Spleen (tissue), 11 donors: ENCODE measurements around the gene KIAA0825. TPM values are rescaled to one million over a fixed set of nuclear protein-coding genes. Genes with fewer than 3 reads are reported as not detected.

ENCODE experiments used
- DNase-seq: peaks from one replicate; pipeline ENCODE4 v3.0.0-alpha.2; 2020
- H3K27ac ChIP-seq, 8 donors: fragments of 200-600 bp; sonication (generic) in 7 of 8; 1 replicate in 4 of 8; 2 replicates in 4 of 8; pipeline versions ENCODE4 v1.5.0 to v1.8.0; 2016 to 2021; ENCODE audit warnings: inconsistent platforms in 4 of 8, mild to moderate bottlenecking in 4 of 8, moderate library complexity in 1 of 8
- H3K27me3 ChIP-seq, 7 donors: fragments of 200-600 bp; sonication (generic) in 6 of 7; replicated peaks in 1 of 7; 1 replicate in 4 of 7; 2 replicates in 3 of 7; pipeline versions ENCODE4 v1.5.0 to v1.8.0; 2016 to 2021; ENCODE audit warnings: inconsistent platforms in 3 of 7, mild to moderate bottlenecking in 1 of 7
- H3K36me3 ChIP-seq, 6 donors: fragments of 200-600 bp; sonication (generic) in 5 of 6; 1 replicate in 4 of 6; 2 replicates in 2 of 6; pipeline versions ENCODE4 v1.5.0 to v1.8.0; 2016 to 2021; ENCODE audit warnings: inconsistent platforms in 2 of 6
- H3K4me1 ChIP-seq, 6 donors: fragments of 200-600 bp; sonication (generic) in 5 of 6; 1 replicate in 3 of 6; 2 replicates in 3 of 6; pipeline versions ENCODE4 v1.5.0 to v1.8.0; 2016 to 2021; ENCODE audit warnings: inconsistent platforms in 3 of 6
- H3K4me3 ChIP-seq, 8 donors: fragments of 200-600 bp; sonication (generic) in 7 of 8; 1 replicate in 4 of 8; 2 replicates in 4 of 8; pipeline versions ENCODE4 v1.5.0 to v1.8.0; 2016 to 2021; ENCODE audit warnings: inconsistent platforms in 4 of 8, mild to moderate bottlenecking in 4 of 8, moderate library complexity in 2 of 8
- H3K9me3 ChIP-seq, 8 donors: fragments of 200-600 bp; sonication (generic) in 7 of 8; 1 replicate in 4 of 8; 2 replicates in 4 of 8; pipeline versions ENCODE4 v1.5.0 to v1.8.0; 2016 to 2021; ENCODE audit warnings: inconsistent platforms in 4 of 8
- POLR2A ChIP-seq, 3 donors: fragments of 450-650 bp; IDR thresholded peaks; one replicate each; pipeline ENCODE4 v1.5.1; 2017; ENCODE audit warnings: antibody characterized with exemption in 3 of 3, mild to moderate bottlenecking in 1 of 3
- POLR2AphosphoS5 ChIP-seq, 3 donors: sonication (generic); formaldehyde crosslinking; IDR thresholded peaks; one replicate each; pipeline ENCODE4 v1.5.1; 2017; ENCODE audit warnings: antibody characterized with exemption in 3 of 3
- WGBS, 5 donors: extraction: QIAGEN DNeasy Blood & Tissue Kit in 3 of 5; methylation state at CpG; one replicate each; pipeline versions ENCODE4 v1.1.5 to v1.1.7; 2013 to 2018; 5-methylcytosine and 5-hydroxymethylcytosine counted together
- intact Hi-C: fragments of 100-400 bp; cut with DNase I; formaldehyde crosslinking; loops from one replicate; pipeline ENCODE4 v1.15.0; 2023; ENCODE audit warnings: low total_unique reads
- polyA plus RNA-seq, 3 donors: library from polyadenylated mRNA; stranded (reverse); fragments of 200-250 nt; gene quantifications; one replicate each; pipeline ENCODE4 v1.2.1, GENCODE V29; 2013
- total RNA-seq, 7 donors: library from RNA; depleted of rRNA in 3 of 7; stranded (reverse); fragments of >200 nt in 3 of 7; fragmentation: NEBNext Ultra II Directional in 4 of 7; extraction: Animal tissue kit (Norgen Biotek cat#: 25700) in 4 of 7; gene quantifications; one replicate each; pipeline versions ENCODE4 v1.1.0 to v1.2.1, GENCODE V29; 2016 to 2021
- TF ChIP-seq, protein P1 (sequence below), 11 experiments: fragments of 200-600 bp in 7 of 11; fragments of 450-650 bp in 4 of 11; sonication (generic) in 4 of 11; IDR thresholded peaks in 8 of 11; conservative IDR thresholded peaks in 3 of 11; 1 replicate in 7 of 11; 2 replicates in 4 of 11; pipeline versions ENCODE4 v1.4.0 to v1.8.0; 2016 to 2021; ENCODE audit warnings: antibody characterized with exemption in 11 of 11, inconsistent platforms in 4 of 11, mild to moderate bottlenecking in 1 of 11
- donor health status: healthy with polysubstance abuse.
- donor health status: DM: no; HTN: no; CAD: no; lungs with moderate emphysema.
- donor health status: DM: no; HTN: no; CAD: no.
- donor health status: Bipolar disorder and iron deficiency.
- donor health status: healthy.
- donor health status: DM: no; HTN: no; CAD: no.
- donor health status: DM: yes; HTN: yes; CAD: no.

KIAA0825 gene
- total and polyA plus RNA-seq, 10 donors: 0.20 to 13.5 (median 6.0) TPM

GRCh38 chr5:94440015-94440414, 178.4 kb downstream of the KIAA0825 start:
- Histone ChIP-seq H3K36me3 (peaks cover 0 to 18% (median 0%) of the 10 kb centered on the region in 6 donors), H3K9me3 (no peaks in the 10 kb centered on the region), H3K4me1 (no peaks in the 10 kb centered on the region), H3K27me3 (no peaks in the 10 kb centered on the region), H3K4me3 (no peak overlapping the region), H3K27ac (no peak overlapping the region)
- intact Hi-C loops: no loop called here
- TF ChIP-seq POLR2AphosphoS5 (IDR thresholded peaks at IDR 0.05): no peak
- TF ChIP-seq POLR2A (IDR thresholded peaks at IDR 0.05): no peak
- 63 to 86% (median 77%) methylated on average over 3 of the region's 3 CpGs for WGBS, 5 donors
- no peak for DNase-seq

- 39 to 76% (median 59%) methylated on average over 2 of the region's 2 CpGs for WGBS, 5 donors
- peaks cover 0 to 11% (median 0%) of the 10 kb centered on the region in 6 donors for H3K36me3 ChIP-seq
- no peak for DNase-seq
- peak overlapping the region in 7 of 8 donors; percentile 28 to 91 (median 80) for H3K27ac ChIP-seq
- intact Hi-C loops: no loop called here
- H3K4me3 ChIP-seq: peak overlapping the region in 1 of 8 donors; percentile 45
- peak in 1 of 3 donors; percentile 42 for TF ChIP-seq POLR2AphosphoS5 (IDR thresholded peaks at IDR 0.05)
- no peak for TF ChIP-seq POLR2A (IDR thresholded peaks at IDR 0.05)
- TF ChIP-seq, protein P1, sequence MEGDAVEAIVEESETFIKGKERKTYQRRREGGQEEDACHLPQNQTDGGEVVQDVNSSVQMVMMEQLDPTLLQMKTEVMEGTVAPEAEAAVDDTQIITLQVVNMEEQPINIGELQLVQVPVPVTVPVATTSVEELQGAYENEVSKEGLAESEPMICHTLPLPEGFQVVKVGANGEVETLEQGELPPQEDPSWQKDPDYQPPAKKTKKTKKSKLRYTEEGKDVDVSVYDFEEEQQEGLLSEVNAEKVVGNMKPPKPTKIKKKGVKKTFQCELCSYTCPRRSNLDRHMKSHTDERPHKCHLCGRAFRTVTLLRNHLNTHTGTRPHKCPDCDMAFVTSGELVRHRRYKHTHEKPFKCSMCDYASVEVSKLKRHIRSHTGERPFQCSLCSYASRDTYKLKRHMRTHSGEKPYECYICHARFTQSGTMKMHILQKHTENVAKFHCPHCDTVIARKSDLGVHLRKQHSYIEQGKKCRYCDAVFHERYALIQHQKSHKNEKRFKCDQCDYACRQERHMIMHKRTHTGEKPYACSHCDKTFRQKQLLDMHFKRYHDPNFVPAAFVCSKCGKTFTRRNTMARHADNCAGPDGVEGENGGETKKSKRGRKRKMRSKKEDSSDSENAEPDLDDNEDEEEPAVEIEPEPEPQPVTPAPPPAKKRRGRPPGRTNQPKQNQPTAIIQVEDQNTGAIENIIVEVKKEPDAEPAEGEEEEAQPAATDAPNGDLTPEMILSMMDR (IDR thresholded peaks at IDR 0.05 in 8 of 11, conservative IDR thresholded peaks at IDR 0.05 in 3 of 11): no peak
- no peaks in the 10 kb centered on the region for H3K4me1 ChIP-seq
- H3K9me3 ChIP-seq: peaks cover 0 to 14% (median 5%) of the 10 kb centered on the region in 8 donors
- no peaks in the 10 kb centered on the region for H3K27me3 ChIP-seq
Measured at GRCh38 chr5:94433397-94434163, 184.8 kb downstream of the KIAA0825 start.

DNA sequence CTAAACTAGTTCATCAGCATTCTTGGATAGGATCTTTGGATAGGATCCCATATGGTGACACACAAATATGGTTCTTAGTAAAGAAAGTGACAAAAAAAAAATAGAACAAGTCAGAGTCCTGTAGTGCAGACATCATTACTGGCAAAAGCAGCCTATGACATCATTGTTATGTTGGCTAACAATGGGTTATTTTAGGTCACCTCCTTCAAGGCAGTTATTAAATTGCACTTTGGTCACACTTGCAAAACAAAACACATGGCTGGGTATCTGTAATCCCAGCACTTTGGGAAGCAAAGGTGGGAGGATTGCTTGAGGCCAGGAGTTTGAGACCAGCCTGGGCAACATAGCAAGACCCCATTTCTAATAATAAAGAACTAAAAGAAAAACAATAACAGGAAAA, 185.9 kb downstream of the KIAA0825 start:
- no peak for DNase-seq
- intact Hi-C loops: no loop called here
- peaks cover 0 to 21% (median 8%) of the 10 kb centered on the region in 8 donors for H3K9me3 ChIP-seq
- TF ChIP-seq POLR2AphosphoS5 (IDR thresholded peaks at IDR 0.05) (no peak), POLR2A (IDR thresholded peaks at IDR 0.05) (no peak)
- TF ChIP-seq, protein P1 (IDR thresholded peaks at IDR 0.05 in 8 of 11, conservative IDR thresholded peaks at IDR 0.05 in 3 of 11): no peak
- peaks cover 0 to 6% (median 0%) of the 10 kb centered on the region in 6 donors for H3K36me3 ChIP-seq
- peak overlapping the region in 5 of 8 donors; percentile 48 to 91 (median 83) for H3K27ac ChIP-seq
- H3K4me3 ChIP-seq: peak overlapping the region in 1 of 8 donors; percentile 45
- H3K27me3 ChIP-seq: no peaks in the 10 kb centered on the region
- no peaks in the 10 kb centered on the region for H3K4me1 ChIP-seq

- DNase-seq: no peak
- intact Hi-C loops: no loop called here
- peaks cover 0 to 25% (median 8%) of the 10 kb centered on the region in 8 donors for H3K9me3 ChIP-seq
- H3K4me1 ChIP-seq: no peaks in the 10 kb centered on the region
- H3K27me3 ChIP-seq: no peaks in the 10 kb centered on the region
- H3K4me3 ChIP-seq: no peak overlapping the region
- TF ChIP-seq POLR2AphosphoS5 (IDR thresholded peaks at IDR 0.05) (no peak), POLR2A (IDR thresholded peaks at IDR 0.05) (no peak)
- TF ChIP-seq, protein P1 (IDR thresholded peaks at IDR 0.05 in 8 of 11, conservative IDR thresholded peaks at IDR 0.05 in 3 of 11): no peak
- H3K36me3 ChIP-seq: peaks cover 0 to 5% (median 0%) of the 10 kb centered on the region in 6 donors
- peak overlapping the region in 2 of 8 donors; percentile 88 to 91 for H3K27ac ChIP-seq
Measured at GRCh38 chr5:94431696-94432095, 186.7 kb downstream of the KIAA0825 start.
